Stimulated activated memory B cell treated with anti-CD40 and anti-IgM and Interleukin-4, amounts not matched to agents 10 μg/mL and 1 μg/mL and 100 μg/mL, for 72 hours (primary cell): Measurements from ENCODE around the gene FAM13A.
"Not testable (repeated sequence)": the region's sequence is repeated elsewhere in the genome, so short reads cannot be mapped to it uniquely, and the experiment has no call there.

Experiments
- ATAC-seq: fragments of 150-1000 bp; cut with Tn5 transposase; 2 replicates; pipeline ENCODE4 v1.10.0; 2021
- H3K27ac Mint-ChIP-seq: one replicate; pipeline ENCODE4 v1.8.0; 2022; ENCODE audit warnings: mild to moderate bottlenecking, mixed read lengths
- H3K27me3 Mint-ChIP-seq: one replicate; pipeline ENCODE4 v1.8.0; 2022; ENCODE audit warnings: mixed read lengths
- H3K36me3 Mint-ChIP-seq: one replicate; pipeline ENCODE4 v1.8.0; 2022; ENCODE audit warnings: mixed read lengths
- H3K4me1 Mint-ChIP-seq: one replicate; pipeline ENCODE4 v1.8.0; 2022; ENCODE audit warnings: mixed read lengths
- H3K4me3 Mint-ChIP-seq: one replicate; pipeline ENCODE4 v1.8.0; 2022; ENCODE audit warnings: mild to moderate bottlenecking, moderate library complexity, mixed read lengths
- H3K9me3 Mint-ChIP-seq: one replicate; pipeline ENCODE4 v1.8.0; 2022; ENCODE audit warnings: mixed read lengths

The FAM13A gene

DNA sequence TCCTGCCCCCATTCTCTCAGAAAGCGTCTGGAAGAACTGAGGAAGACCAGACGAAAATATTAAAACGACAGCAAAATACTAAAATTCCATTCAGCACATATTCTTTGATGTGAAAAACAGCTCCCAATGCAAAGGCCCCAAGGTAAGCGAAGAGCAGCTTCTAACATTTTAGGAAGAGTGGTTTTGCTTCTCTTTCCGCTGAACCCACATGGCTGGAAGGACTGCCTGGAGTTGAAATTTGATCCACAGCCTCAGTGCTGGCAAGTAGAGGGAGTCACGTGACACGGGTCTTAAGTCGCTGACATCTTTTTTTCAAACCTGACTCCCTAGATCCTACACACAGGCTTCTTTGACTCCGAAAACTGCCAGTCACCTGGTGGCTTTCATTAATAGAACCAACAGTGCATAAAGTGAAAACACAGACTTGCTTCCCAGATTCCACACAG lies at the start of gene FAM13A:
Gene FAM13A, minus strand, starts transcription at position 233 of the 446 bp plus-strand sequence. Its CDS starts 221 bp downstream, at position 12.
- ATAC-seq = no peak
- Mint-ChIP-seq H3K4me1 (peaks cover 16% of the 10 kb centered on the region), H3K27ac (peak within 1 kb of the TSS; percentile 61), H3K4me3 (peak within 1 kb of the TSS; percentile 30), H3K36me3 (peaks cover 11% of the 10 kb centered on the region), H3K9me3 (peaks cover 7% of the 10 kb centered on the region), H3K27me3 (peaks cover 5% of the 10 kb centered on the region)

DNA sequence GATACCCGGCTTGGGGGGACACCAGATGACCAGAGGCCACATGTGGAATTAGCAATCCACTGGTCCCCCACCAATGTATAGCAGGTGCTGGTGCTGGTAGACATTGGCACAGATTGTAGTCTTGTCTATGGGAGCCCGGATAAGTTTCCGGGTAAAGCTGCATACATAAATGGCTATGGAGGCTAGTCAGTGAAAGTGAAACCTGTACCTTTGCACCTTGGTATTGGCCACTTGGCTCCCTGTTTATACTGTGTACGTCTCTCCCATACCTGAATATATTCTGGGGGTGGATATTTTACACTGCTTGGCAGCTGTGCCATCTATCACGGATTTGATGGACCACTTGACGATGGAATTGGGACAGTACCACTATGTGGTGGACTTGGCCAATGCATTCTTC lies 48.7 kb upstream of the FAM13A start:
- peaks cover 4% of the 10 kb centered on the region for H3K36me3 Mint-ChIP-seq
- H3K4me1 Mint-ChIP-seq = peaks cover 37% of the 10 kb centered on the region
- peaks cover 9% of the 10 kb centered on the region for H3K27me3 Mint-ChIP-seq
- ATAC-seq = no peak
- H3K4me3 Mint-ChIP-seq = no peak overlapping the region
- H3K27ac Mint-ChIP-seq = no peak overlapping the region
- peaks cover 7% of the 10 kb centered on the region for H3K9me3 Mint-ChIP-seq

DNA sequence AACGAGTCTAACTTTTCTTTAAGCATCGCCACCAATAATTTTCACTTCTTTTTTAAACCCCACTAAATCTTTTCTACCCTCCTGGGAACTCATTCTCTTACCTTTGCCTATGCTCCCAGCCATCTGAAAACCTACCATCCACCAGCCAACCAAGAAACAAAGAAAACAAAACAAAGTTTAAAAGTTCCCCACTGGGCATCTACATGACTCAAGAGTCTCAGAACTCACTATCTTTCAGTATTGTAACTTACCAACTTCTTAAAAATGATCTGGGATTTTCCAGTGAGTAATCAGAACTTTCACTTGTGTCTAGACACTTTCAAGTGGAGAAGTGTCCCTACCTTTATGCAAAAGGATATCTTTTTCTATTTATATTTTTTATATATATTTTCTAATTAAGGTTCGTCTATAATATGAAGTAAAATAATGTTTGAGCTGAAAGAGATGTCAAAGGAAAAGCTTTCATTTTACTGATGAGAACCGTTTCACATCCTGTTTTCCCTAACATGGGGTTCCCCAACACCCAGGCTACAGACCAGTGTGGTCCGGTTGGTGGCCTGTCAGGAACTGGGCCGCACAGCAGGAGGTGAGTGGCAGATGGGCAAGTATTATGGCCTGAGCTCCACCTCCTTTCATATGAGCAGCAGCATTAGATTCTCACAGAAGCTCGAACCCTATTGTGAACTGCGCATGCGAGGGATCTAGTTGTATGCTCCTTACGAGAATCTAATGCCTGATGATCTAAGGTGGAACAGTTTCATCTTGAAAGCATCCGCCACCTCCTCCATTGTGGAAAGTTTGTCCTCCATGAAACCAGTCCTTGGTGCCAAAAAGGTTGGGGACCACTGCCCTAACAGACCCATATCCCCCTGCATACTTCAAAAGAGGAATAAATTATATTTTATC lies 44.5 kb upstream of the FAM13A start:
- Mint-ChIP-seq H3K9me3 (no peaks in the 10 kb centered on the region), H3K4me3 (peak overlapping the region; percentile 53), H3K4me1 (peaks cover 38% of the 10 kb centered on the region), H3K36me3 (no peaks in the 10 kb centered on the region), H3K27ac (peak overlapping the region; percentile 81), H3K27me3 (no peaks in the 10 kb centered on the region)
- peak; percentile 94 for ATAC-seq

DNA sequence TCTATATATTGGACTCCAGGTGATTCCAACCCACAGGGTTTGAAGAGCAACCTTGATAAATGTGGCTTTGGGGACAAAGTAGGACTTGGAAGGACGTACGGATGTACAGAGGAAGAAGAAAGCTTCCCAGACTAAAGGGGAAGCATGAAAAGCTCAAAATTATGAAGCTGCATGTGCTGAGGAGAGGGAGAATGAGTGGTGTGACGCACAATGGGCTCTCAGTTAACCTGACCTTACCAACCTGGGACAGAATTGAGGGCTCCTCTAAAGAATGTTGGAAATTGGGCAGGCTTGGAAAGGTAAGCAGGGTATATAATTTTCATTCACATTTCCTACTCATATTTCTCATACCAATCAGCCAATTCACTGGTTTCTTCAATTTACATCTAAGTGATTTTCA lies 43.9 kb upstream of the FAM13A start:
- no peaks in the 10 kb centered on the region for H3K27me3 Mint-ChIP-seq
- peak; percentile 61 for ATAC-seq
- peaks cover 38% of the 10 kb centered on the region for H3K4me1 Mint-ChIP-seq
- no peaks in the 10 kb centered on the region for H3K36me3 Mint-ChIP-seq
- peak overlapping the region; percentile 53 for H3K4me3 Mint-ChIP-seq
- no peaks in the 10 kb centered on the region for H3K9me3 Mint-ChIP-seq
- H3K27ac Mint-ChIP-seq = peak overlapping the region; percentile 81

DNA sequence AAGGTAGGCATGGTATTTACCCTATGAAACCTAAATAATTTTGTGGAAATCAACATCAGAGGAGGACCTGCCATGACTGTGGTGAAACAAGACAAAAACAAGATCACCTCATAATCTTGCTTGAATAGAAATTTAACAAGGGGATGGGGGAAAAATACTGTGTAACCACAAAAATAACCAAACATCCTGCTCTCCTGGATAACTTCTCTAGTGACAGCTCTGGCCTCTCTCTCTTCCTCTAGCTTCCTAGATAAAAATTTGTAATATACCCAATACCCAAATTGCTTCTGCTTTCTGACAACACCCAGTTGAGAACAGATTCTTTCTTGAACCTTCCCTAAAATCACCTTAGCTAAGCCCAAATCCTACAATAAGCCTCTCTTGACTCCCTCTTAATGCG lies 42.5 kb upstream of the FAM13A start:
- no peak for ATAC-seq
- H3K9me3 Mint-ChIP-seq = no peaks in the 10 kb centered on the region

DNA sequence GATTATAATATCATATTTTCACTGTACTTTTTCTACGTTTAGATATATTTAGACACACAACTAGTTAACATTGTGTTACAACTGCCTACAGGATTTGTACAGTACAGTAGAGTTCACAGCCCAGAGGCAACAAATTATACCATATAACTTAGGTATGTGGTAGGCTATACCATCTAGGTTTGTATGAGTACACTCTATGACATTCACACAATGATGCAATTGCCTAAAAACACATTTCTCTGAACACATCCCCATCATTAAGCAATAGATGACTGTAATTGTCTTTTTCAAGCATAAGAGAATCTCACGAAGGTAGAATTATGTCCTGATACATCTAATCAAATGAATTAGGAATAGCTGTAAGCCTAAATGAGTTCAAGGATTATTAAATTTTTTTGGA lies 42.0 kb upstream of the FAM13A start:
- Mint-ChIP-seq H3K27me3 (no peaks in the 10 kb centered on the region), H3K27ac (no peak overlapping the region), H3K4me3 (no peak overlapping the region), H3K36me3 (no peaks in the 10 kb centered on the region), H3K9me3 (no peaks in the 10 kb centered on the region), H3K4me1 (peaks cover 38% of the 10 kb centered on the region)
- ATAC-seq = no peak

More for the DNA sequence above, 42.5 kb upstream of the FAM13A start:
- no peak overlapping the region for H3K4me3 Mint-ChIP-seq
- no peaks in the 10 kb centered on the region for H3K36me3 Mint-ChIP-seq
- H3K27me3 Mint-ChIP-seq = no peaks in the 10 kb centered on the region
- peak overlapping the region; percentile 81 for H3K27ac Mint-ChIP-seq
- H3K4me1 Mint-ChIP-seq = peaks cover 38% of the 10 kb centered on the region

DNA sequence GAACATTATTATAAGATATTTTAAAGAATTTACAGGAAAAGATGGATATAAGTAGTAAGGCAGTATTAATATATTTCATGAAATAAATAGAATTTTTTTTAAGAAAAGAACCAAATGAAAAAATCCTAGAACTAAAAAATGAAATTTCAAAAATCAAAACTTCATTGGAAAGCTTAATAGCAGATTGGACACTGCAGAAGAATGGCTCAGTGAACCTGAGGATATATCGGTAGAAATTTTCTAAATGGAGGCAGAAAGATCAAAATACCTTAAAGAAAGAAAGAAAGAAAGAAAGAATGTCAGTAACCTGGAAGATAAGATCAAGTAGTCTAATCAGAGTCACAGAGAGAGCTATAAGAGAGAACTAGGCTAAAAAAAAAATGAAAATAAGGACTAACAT lies 21.3 kb upstream of the FAM13A start:
- H3K9me3 Mint-ChIP-seq = peaks cover 12% of the 10 kb centered on the region
- H3K27me3 Mint-ChIP-seq = no peaks in the 10 kb centered on the region
- no peak overlapping the region for H3K4me3 Mint-ChIP-seq
- no peak for ATAC-seq
- H3K36me3 Mint-ChIP-seq = peaks cover 12% of the 10 kb centered on the region
- H3K27ac Mint-ChIP-seq = no peak overlapping the region
- peaks cover 4% of the 10 kb centered on the region for H3K4me1 Mint-ChIP-seq

DNA sequence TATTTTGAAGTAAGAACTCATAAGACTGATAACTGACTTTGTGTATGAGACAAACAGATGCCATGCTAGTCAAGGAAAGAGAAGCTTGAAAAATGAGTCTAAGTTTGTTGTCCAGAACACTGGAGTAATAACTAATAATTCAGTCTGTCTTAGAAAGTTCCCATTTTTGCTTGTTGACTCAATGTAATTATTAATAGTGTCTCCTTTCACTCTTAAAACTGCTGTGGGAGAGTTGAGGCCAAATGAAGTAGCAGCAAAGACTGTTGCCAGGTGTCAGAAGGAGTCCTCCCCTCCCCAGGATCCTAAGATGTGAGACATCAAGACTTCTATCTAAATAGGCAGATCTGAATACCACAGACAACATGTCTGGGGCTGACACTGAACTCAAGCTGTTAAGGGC lies 20.8 kb upstream of the FAM13A start:
- Mint-ChIP-seq H3K4me3 (no peak overlapping the region), H3K9me3 (peaks cover 12% of the 10 kb centered on the region), H3K36me3 (peaks cover 12% of the 10 kb centered on the region), H3K27ac (peak overlapping the region; percentile 22), H3K27me3 (no peaks in the 10 kb centered on the region), H3K4me1 (peaks cover 4% of the 10 kb centered on the region)
- no peak for ATAC-seq

DNA sequence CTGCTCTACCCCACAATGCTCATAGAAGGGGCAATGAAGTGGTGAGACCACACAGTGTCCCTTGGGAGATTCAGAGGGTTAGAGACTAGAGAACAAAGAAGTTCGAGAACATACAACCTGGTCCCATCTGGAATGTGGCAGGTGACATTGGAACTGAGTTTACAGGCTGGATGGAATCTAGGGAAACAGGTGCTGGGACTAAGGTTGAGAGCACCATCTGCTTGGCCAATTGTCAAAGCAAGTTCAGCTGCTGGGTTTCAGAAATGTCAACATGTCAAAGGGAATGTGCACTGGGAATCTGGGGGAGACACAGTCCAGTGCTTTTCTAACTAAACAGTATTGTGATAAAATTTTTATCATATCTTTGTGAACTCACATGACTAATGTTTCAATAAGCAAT lies 15.9 kb upstream of the FAM13A start:
- Mint-ChIP-seq H3K27ac (no peak overlapping the region), H3K27me3 (no peaks in the 10 kb centered on the region), H3K9me3 (peaks cover 9% of the 10 kb centered on the region), H3K36me3 (peaks cover 6% of the 10 kb centered on the region), H3K4me3 (no peak overlapping the region), H3K4me1 (peaks cover 11% of the 10 kb centered on the region)
- ATAC-seq = no peak

DNA sequence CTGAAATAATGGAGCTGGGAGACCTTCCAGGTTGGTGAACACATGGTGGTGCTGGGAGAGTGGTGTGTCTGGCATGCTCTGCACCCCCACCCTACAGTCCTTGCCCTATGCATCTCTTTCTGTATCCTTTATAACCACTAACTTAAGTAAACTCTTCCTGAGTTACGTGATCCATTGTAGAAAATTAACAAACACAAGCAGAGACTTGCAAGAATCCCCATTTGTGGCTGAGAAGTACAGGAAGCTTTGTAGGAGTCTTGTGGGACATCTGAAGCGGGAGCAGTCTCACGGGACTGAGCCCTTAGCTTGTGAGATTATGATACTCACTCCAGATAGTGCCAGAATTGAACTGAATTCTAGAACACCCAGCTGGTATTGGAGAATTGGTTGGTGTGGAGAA lies 14.3 kb upstream of the FAM13A start:
- ATAC-seq = no peak
- Mint-ChIP-seq H3K4me1 (peaks cover 11% of the 10 kb centered on the region), H3K4me3 (no peak overlapping the region), H3K27me3 (no peaks in the 10 kb centered on the region), H3K27ac (no peak overlapping the region), H3K36me3 (no peaks in the 10 kb centered on the region), H3K9me3 (no peaks in the 10 kb centered on the region)

DNA sequence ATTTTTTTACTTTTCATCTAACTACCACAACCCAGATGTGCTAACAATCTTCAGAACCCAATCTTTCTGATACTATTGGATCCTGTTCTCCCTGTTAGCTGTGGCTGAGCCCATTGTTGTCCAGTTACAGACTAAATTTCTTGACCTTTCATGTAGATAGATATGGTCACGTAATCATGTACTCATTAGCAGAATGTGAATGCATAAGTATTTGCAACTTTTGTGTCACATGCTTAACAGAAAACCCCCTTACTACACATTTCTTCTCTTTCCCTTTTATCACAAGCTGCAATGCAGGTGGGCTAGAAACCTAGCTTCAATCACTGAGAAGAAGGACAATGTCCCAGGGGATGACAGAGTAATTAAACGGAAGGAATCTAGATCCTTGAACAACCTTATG lies 13.1 kb upstream of the FAM13A start:
- H3K27ac Mint-ChIP-seq = peak overlapping the region; percentile 39

DNA sequence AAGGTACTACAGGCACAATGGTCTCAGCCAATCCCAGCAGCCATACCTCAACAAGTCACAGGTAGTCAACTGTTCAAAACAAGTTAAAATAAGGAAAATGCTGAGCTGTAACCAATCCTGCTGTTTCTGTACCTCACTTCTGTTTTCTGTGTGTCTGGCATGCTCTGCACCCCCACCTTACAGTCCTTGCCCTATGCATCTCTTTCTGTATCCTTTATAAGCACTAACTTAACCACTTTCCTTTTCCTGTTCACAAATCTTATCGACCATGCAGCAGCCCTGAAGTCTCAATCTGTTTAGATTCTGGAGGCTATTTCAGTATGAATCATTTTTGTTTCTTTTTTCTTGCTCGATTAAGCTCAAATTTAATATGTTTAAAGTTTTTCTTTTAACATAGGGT lies 12.5 kb upstream of the FAM13A start:
- Mint-ChIP-seq H3K27ac (peak overlapping the region; percentile 39), H3K4me3 (no peak overlapping the region), H3K27me3 (no peaks in the 10 kb centered on the region), H3K4me1 (peaks cover 11% of the 10 kb centered on the region), H3K36me3 (no peaks in the 10 kb centered on the region), H3K9me3 (no peaks in the 10 kb centered on the region)
- peak; percentile 74 for ATAC-seq

More for the DNA sequence above, 13.1 kb upstream of the FAM13A start:
- Mint-ChIP-seq H3K4me1 (peaks cover 11% of the 10 kb centered on the region), H3K27me3 (no peaks in the 10 kb centered on the region), H3K4me3 (no peak overlapping the region), H3K36me3 (no peaks in the 10 kb centered on the region), H3K9me3 (no peaks in the 10 kb centered on the region)
- ATAC-seq = peak; percentile 67

DNA sequence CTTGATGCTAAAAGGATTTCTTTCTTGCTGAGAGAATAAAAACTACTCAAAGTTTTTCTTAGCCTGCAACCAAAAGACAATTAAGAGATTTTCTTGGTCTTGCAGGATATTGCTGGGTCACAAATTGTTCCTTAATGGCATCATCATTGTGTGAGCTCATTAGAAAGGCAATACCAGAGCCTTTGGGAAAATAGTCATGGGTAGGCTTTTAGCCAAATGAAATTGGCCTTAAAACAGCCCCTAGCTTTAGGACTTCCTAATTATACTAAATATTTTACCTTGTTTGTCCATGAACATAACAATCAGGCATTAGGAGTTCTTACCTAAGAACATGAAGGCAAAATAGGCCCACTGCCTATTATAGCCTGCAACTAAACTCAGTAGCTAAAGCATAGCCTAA lies 10.4 kb upstream of the FAM13A start:
- Mint-ChIP-seq H3K27me3 (peaks cover 6% of the 10 kb centered on the region), H3K9me3 (no peaks in the 10 kb centered on the region), H3K27ac (no peak overlapping the region), H3K4me3 (no peak overlapping the region), H3K36me3 (no peaks in the 10 kb centered on the region), H3K4me1 (peaks cover 11% of the 10 kb centered on the region)
- no peak for ATAC-seq

DNA sequence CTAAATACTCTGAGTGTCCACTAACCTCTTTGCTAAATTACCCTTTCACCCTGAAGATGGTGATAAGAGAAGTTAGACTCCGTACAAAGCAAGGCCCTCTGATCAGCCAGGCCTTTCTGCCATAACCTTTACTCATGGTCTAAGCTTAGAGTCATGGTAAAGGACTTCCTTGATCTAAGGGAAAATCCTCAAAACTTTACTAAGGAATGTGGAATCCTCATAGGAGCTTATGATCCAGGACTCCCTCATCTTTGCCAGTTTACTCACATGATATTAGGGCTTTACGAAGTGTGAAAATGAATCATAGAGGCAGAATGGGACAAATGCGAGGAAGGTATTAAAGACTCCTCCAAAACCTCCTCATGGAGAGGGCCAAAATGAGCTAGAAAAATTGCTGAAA lies 7.9 kb upstream of the FAM13A start:
- H3K4me3 Mint-ChIP-seq = no peak overlapping the region
- H3K36me3 Mint-ChIP-seq = peaks cover 11% of the 10 kb centered on the region
- peaks cover 6% of the 10 kb centered on the region for H3K4me1 Mint-ChIP-seq
- no peak overlapping the region for H3K27ac Mint-ChIP-seq
- peaks cover 16% of the 10 kb centered on the region for H3K27me3 Mint-ChIP-seq
- peaks cover 7% of the 10 kb centered on the region for H3K9me3 Mint-ChIP-seq
- ATAC-seq = no peak

DNA sequence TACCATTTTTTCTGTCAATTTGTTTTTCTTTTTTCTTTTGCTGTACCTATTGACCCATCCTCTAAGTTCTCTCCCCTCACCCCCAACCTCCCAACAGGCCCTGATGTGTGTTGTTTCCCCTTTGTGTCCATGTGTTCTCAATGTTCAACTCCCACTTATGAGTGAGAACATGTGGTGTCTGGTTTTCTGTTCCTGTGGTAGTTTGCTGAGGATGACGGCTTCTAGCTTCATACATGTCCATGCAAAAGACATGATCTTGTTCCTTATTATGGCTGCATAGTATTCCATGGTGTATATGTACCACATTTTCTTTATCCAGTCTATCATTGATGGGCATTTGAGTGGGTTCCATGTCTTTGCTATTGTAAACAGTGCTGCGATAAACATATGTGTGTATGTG lies 859 bp upstream of the FAM13A start:
- not testable (repeated sequence) for H3K4me3 Mint-ChIP-seq, ATAC-seq, H3K9me3 Mint-ChIP-seq
- Mint-ChIP-seq H3K27me3 (peaks cover 14% of the 10 kb centered on the region), H3K27ac (peak overlapping the region; percentile 61), H3K4me1 (peaks cover 16% of the 10 kb centered on the region), H3K36me3 (peaks cover 11% of the 10 kb centered on the region)

DNA sequence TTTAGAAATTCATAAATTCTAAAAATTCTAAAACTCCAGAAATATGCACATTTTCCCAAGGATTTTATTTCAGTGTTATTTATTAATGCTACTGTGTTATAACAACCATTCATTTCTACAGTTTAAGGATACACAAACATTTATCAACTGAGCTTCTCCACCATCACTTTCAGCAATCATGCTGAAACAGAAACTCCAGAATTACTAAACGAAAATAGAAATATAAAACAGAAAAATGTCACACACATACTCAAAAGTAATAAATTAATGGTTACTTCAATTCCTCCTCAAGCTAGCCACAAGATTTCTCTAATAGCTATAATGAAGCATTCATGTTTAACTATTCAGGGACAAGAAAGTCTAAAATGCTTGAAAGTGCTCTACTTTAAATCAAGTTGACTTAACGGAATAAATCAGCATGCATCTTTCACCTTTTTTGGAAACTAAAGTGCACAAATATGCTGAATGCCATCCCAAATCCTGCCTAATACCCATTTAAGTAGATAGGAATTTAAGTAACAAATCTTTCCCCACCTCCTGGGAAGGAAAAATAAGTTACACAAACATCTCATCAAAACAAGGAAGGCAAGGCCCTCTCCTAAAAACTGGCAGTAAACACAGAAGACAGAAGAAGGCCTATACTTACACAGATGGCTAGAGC lies 563 bp downstream of the FAM13A start:
- Mint-ChIP-seq H3K9me3 (peaks cover 6% of the 10 kb centered on the region), H3K27me3 (no peaks in the 10 kb centered on the region), H3K4me3 (no peak overlapping the region), H3K36me3 (peaks cover 8% of the 10 kb centered on the region), H3K27ac (no peak overlapping the region), H3K4me1 (peaks cover 16% of the 10 kb centered on the region)
- no peak for ATAC-seq
